SK-N-SH (cell line): ENCODE data around the gene PSMD13. TPM values are rescaled to one million over a fixed set of nuclear protein-coding genes. Genes with fewer than 3 reads are reported as not detected.

Experiments used
- CTCF ChIA-PET: fragments of 300-600, 350-600 bp; formaldehyde crosslinking; extraction: SDS; loops from one replicate; lab custom pipeline; 2021; lab: Yijun Ruan, JAX
- POLR2A ChIA-PET: fragments of 350-600 bp; sonication (Branson Sonifier 250); formaldehyde crosslinking; extraction: SDS; loops from one replicate; lab custom pipeline; 2020; ENCODE audit warnings: antibody characterized with exemption, inconsistent platforms; lab: Yijun Ruan, JAX
- DNase-seq: peaks from one replicate; pipeline ENCODE4 v3.0.0; 2012
- H2AFZ ChIP-seq: fragments of 200-600 bp; sonication (generic); 2 replicates; pipeline ENCODE4 v1.8.1; 2016; ENCODE audit warnings: antibody characterized with exemption, mild to moderate bottlenecking, low read depth
- H3F3A ChIP-seq: fragments of 200-600 bp; sonication (generic); replicated peaks from 2 replicates; pipeline ENCODE3; 2016; ENCODE audit warnings: antibody characterized with exemption, mild to moderate bottlenecking; ENCODE audit not compliant: insufficient read depth
- H3K27ac ChIP-seq, 2 experiments: fragments of 200-500 bp in 1 of 2; fragments of 200-600 bp in 1 of 2; sonication (Bioruptor generic) in 1 of 2; sonication (generic), shearing (Covaris generic) in 1 of 2; 2 replicates each; pipeline versions ENCODE4 v1.5.1 to v1.6.1; 2014 to 2016; ENCODE audit warnings: low read depth in 2 of 2, inconsistent platforms in 1 of 2, low read length in 1 of 2, mild to moderate bottlenecking in 1 of 2, mixed read lengths in 1 of 2
- H3K27me3 ChIP-seq: fragments of 200-600 bp; sonication (generic), shearing (Covaris generic); 2 replicates; pipeline ENCODE4 v1.6.1; 2016; ENCODE audit warnings: mixed run types; ENCODE audit not compliant: insufficient read depth
- H3K36me3 ChIP-seq, 2 experiments: fragments of 200-500 bp in 1 of 2; fragments of 200-600 bp in 1 of 2; sonication (Bioruptor generic) in 1 of 2; sonication (generic) in 1 of 2; replicated peaks in 1 of 2; 2 replicates each; pipeline versions ENCODE3 to v1.5.1; 2014 to 2016; ENCODE audit warnings: low read length in 1 of 2, mild to moderate bottlenecking in 1 of 2; ENCODE audit not compliant: insufficient read depth in 2 of 2, control insufficient read depth in 1 of 2
- H3K4me1 ChIP-seq, 2 experiments: fragments of 200-500 bp in 1 of 2; fragments of 200-600 bp in 1 of 2; sonication (Bioruptor generic) in 1 of 2; sonication (generic), shearing (Covaris generic) in 1 of 2; 2 replicates each; pipeline versions ENCODE4 v1.5.1 to v1.6.1; 2014 to 2016; ENCODE audit warnings: low read depth in 1 of 2, low read length in 1 of 2, mixed run types in 1 of 2; ENCODE audit not compliant: insufficient read depth in 2 of 2, control insufficient read depth in 1 of 2
- H3K4me2 ChIP-seq: fragments of 200-600 bp; sonication (generic), shearing (Covaris generic); 2 replicates; pipeline ENCODE4 v1.6.1; 2017; ENCODE audit warnings: mixed run types
- H3K4me3 ChIP-seq, 2 experiments: fragments of 200-500 bp in 1 of 2; fragments of 200-600 bp in 1 of 2; sonication (Bioruptor generic) in 1 of 2; sonication (generic), shearing (Covaris generic) in 1 of 2; 2 replicates each; pipeline versions ENCODE4 v1.5.1 to v1.8.1; 2014 to 2016; ENCODE audit warnings: low read depth in 2 of 2, inconsistent platforms in 1 of 2, low read length in 1 of 2, mild to moderate bottlenecking in 1 of 2, mixed read lengths in 1 of 2, moderate library complexity in 1 of 2
- H3K79me2 ChIP-seq: fragments of 200-600 bp; sonication (generic); 2 replicates; pipeline ENCODE4 v1.8.1; 2017; ENCODE audit warnings: mild to moderate bottlenecking; ENCODE audit not compliant: insufficient read depth
- H3K9ac ChIP-seq: fragments of 200-600 bp; sonication (generic); 2 replicates; pipeline ENCODE4 v1.6.1; 2017; ENCODE audit warnings: mixed run types
- H3K9me2 ChIP-seq: fragments of 200-600 bp; sonication (generic); 2 replicates; pipeline ENCODE4 v1.6.1; 2017; ENCODE audit warnings: mixed run types
- H3K9me3 ChIP-seq: fragments of 200-600 bp; sonication (generic); 2 replicates; pipeline ENCODE4 v1.6.1; 2017; ENCODE audit warnings: mixed run types, mild to moderate bottlenecking, moderate library complexity
- H4K20me1 ChIP-seq: fragments of 200-600 bp; sonication (generic); 2 replicates; pipeline ENCODE4 v1.6.1; 2017; ENCODE audit warnings: mild to moderate bottlenecking, mixed run types; ENCODE audit not compliant: insufficient read depth
- CHD2 ChIP-seq: fragments of 150-350 bp; IDR thresholded peaks from 2 replicates; pipeline ENCODE4 v1.6.1; 2018; ENCODE audit warnings: low read length; ENCODE audit not compliant: partially characterized antibody
- CTCF ChIP-seq: fragments of 200-600 bp; sonication (generic); IDR thresholded peaks from 2 replicates; pipeline ENCODE4 v1.6.1; 2017; ENCODE audit warnings: antibody characterized with exemption, mild to moderate bottlenecking, moderate library complexity
- ELF1 ChIP-seq: IDR thresholded peaks from 2 replicates; pipeline ENCODE4 v1.4.0; 2012
- EP300 ChIP-seq, 2 experiments: IDR thresholded peaks; 2 replicates each; pipeline versions ENCODE4 v1.4.0 to v1.6.1; 2012; ENCODE audit warnings: borderline replicate concordance in 1 of 2, low read depth in 1 of 2, low read length in 1 of 2
- EZH2phosphoT487 ChIP-seq: fragments of 200-600 bp; sonication (generic); IDR thresholded peaks from 2 replicates; pipeline ENCODE4 v1.6.1; 2017; ENCODE audit warnings: low read depth, mixed run types, mild to moderate bottlenecking, antibody characterized with exemption, moderate library complexity, borderline replicate concordance
- FOSL2 ChIP-seq: IDR thresholded peaks from 2 replicates; pipeline ENCODE4 v1.4.0; 2012; ENCODE audit warnings: low read depth, mild to moderate bottlenecking, moderate library complexity, borderline replicate concordance
- FOXJ3 ChIP-seq: sonication (generic); formaldehyde crosslinking; IDR thresholded peaks from 2 replicates; pipeline ENCODE4 v1.5.1; 2020; ENCODE audit warnings: mild to moderate bottlenecking, missing genetic modification reagents
- FOXM1 ChIP-seq: IDR thresholded peaks from 2 replicates; pipeline ENCODE4 v1.4.0; 2012; ENCODE audit warnings: low read depth, mild to moderate bottlenecking
- IRF3 ChIP-seq: fragments of 150-350 bp; IDR thresholded peaks from 2 replicates; pipeline ENCODE4 v1.6.1; 2016; ENCODE audit warnings: mild to moderate bottlenecking, low read depth, low read length
- MAX ChIP-seq: IDR thresholded peaks from 2 replicates; pipeline ENCODE4 v1.4.0; 2012; ENCODE audit warnings: low read depth
- MEF2A ChIP-seq: IDR thresholded peaks from 2 replicates; pipeline ENCODE4 v1.4.0; 2012; ENCODE audit warnings: low read depth, borderline replicate concordance
- MXI1 ChIP-seq: IDR thresholded peaks from 2 replicates; pipeline ENCODE4 v1.6.1; 2012; ENCODE audit warnings: mild to moderate bottlenecking, low read depth, low read length, improper control_type of control experiment
- NRF1 ChIP-seq: IDR thresholded peaks from 2 replicates; pipeline ENCODE4 v1.6.1; 2012; ENCODE audit warnings: low read depth, mild to moderate bottlenecking, low read length
- POLR2AphosphoS5 ChIP-seq: IDR thresholded peaks from 2 replicates; pipeline ENCODE4 v1.6.1; 2012; ENCODE audit warnings: low read depth, low read length
- RCOR1 ChIP-seq: fragments of 150-350 bp; IDR thresholded peaks from 2 replicates; pipeline ENCODE4 v1.6.1; 2017; ENCODE audit warnings: antibody characterized with exemption, low read length
- TAF1 ChIP-seq: IDR thresholded peaks from 2 replicates; pipeline ENCODE4 v1.6.1; 2012; ENCODE audit warnings: low read depth, mild to moderate bottlenecking, low read length, moderate library complexity, borderline replicate concordance
- TCF12 ChIP-seq: IDR thresholded peaks from 2 replicates; pipeline ENCODE4 v1.4.0; 2012
- USF1 ChIP-seq: IDR thresholded peaks from 2 replicates; pipeline ENCODE4 v1.4.0; 2012; ENCODE audit warnings: low read depth, borderline replicate concordance
- YY1 ChIP-seq: IDR thresholded peaks from 2 replicates; pipeline ENCODE4 v1.4.0; 2012; ENCODE audit warnings: low read depth, mild to moderate bottlenecking
- WGBS: methylation state at CpG from one replicate; pipeline ENCODE4 v1.1.6; 2017; ENCODE audit warnings: low lambda C conversion rate; 5-methylcytosine and 5-hydroxymethylcytosine counted together
- polyA plus RNA-seq, 3 experiments: library from polyadenylated mRNA; depleted of rRNA; stranded (reverse); fragments of >200 nt; gene quantifications; 2 replicates each; pipeline ENCODE4 v1.2.3, GENCODE V29; 2012

The PSMD13 gene
- polyA plus RNA-seq, 1 of the 3 experiments (the other 2 are of a cell fraction), result 196 TPM

GRCh38 chr11:235180-235579, 1.6 kb upstream of the PSMD13 start:
- Histone ChIP-seq H3K79me2 (peaks cover 57% of the 10 kb centered on the region), H3K4me3 (peak overlapping the region; percentile 77 to 88), H3K36me3 (peaks cover 10 to 15% of the 10 kb centered on the region in 2 experiments), H3F3A (no peaks in the 10 kb centered on the region), H3K4me1 (peaks cover 2 to 4% of the 10 kb centered on the region in 2 experiments; a peak in 3 of 4 replicates), H3K27me3 (no peaks in the 10 kb centered on the region), H4K20me1 (no peaks in the 10 kb centered on the region), H3K9ac (peak overlapping the region; percentile 87; the same call in 1 of the 2 replicates), H3K4me2 (peak overlapping the region; percentile 83), H3K27ac (peak overlapping the region in 1 of 2 experiments; percentile 72; a peak in 1 of 4 replicates), H3K9me2 (no peaks in the 10 kb centered on the region), H2AFZ (no peak overlapping the region), H3K9me3 (no peaks in the 10 kb centered on the region)
- no peak for DNase-seq
- no peak for TF ChIP-seq YY1
- TF ChIP-seq TAF1, result no peak
- no peak for TF ChIP-seq CHD2
- no peak for TF ChIP-seq EP300 (IDR thresholded peaks at IDR 0.05; ENCODE audit: borderline replicate concordance in 1 of 2, low read depth in 1 of 2, low read length in 1 of 2)
- TF ChIP-seq ELF1, result no peak
- no peak for TF ChIP-seq POLR2AphosphoS5
- no peak for TF ChIP-seq FOSL2
- TF ChIP-seq IRF3, result no peak
- TF ChIP-seq RCOR1, result no peak
- TF ChIP-seq MAX, result no peak
- no peak for TF ChIP-seq FOXJ3 (CRISPR knock-in tag)
- TF ChIP-seq USF1, result no peak
- TF ChIP-seq MXI1, result no peak
- TF ChIP-seq TCF12, result no peak
- no peak for TF ChIP-seq FOXM1
- no peak for TF ChIP-seq MEF2A
- TF ChIP-seq NRF1, result no peak
- no peak for TF ChIP-seq CTCF
- TF ChIP-seq EZH2phosphoT487, result no peak
- POLR2A ChIA-PET, result interaction anchor here (1.0 kb wide), 1 partner anchor 24 kb away, joined by 4 read pairs; no protein-coding TSS in a partner anchor
- 80% methylated on average over 8 of the region's 8 CpGs for WGBS
- CTCF ChIA-PET, result interaction anchor here (0.6 to 1.3 kb wide), 2 partner anchors 15 to 113 kb away, joined by 3 to 7 read pairs; no protein-coding TSS in a partner anchor
